GM19328 (cell line): ENCODE measurements around the gene CASTOR1.

Source experiments
- ATAC-seq: cut with Tn5 transposase; IDR thresholded peaks from one replicate; pipeline ENCODE4 v1.9.1; 2021; ENCODE audit warnings: mild to moderate bottlenecking, moderate library complexity; ENCODE audit not compliant: unreplicated experiment

CASTOR1 gene

DNA sequence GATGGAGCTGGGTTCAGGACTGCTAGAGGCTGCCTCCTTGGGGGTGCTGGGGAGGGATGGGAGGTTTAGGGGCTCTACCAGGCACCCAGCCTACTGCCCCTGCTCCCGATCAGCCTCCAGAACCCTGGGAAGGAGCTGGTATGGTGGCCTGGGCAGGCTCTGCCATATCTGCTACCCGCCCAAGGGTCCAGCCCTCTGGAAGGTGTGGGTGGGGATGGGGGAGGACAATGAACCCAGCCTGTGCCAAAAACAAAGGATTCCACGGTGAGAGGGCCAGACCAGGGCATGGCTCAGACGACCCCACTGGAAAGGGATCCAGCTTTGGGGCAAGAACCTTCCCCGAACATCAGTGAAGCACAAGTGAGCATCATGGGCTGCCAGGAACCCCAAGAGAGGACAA is 3.0 kb downstream of the CASTOR1 start:
- ATAC-seq, result no peak

DNA sequence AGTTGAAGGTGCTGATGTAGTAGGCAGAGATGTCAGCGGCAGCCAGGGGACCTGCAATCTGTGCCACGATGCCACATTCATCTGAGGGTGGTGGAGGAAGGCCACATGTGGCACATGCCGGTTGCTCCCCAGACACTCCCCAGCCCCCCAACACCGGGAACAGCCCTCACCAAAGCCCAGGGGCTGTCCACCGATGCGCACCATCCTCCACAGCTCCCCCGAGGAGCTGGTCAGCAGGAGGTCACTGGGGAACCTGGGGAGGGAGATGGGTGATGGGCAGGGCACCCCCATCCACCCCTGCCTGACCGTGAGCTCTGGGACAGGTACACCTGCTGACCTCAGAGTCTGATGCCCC is 3.5 kb downstream of the CASTOR1 start:
- no peak for ATAC-seq

DNA sequence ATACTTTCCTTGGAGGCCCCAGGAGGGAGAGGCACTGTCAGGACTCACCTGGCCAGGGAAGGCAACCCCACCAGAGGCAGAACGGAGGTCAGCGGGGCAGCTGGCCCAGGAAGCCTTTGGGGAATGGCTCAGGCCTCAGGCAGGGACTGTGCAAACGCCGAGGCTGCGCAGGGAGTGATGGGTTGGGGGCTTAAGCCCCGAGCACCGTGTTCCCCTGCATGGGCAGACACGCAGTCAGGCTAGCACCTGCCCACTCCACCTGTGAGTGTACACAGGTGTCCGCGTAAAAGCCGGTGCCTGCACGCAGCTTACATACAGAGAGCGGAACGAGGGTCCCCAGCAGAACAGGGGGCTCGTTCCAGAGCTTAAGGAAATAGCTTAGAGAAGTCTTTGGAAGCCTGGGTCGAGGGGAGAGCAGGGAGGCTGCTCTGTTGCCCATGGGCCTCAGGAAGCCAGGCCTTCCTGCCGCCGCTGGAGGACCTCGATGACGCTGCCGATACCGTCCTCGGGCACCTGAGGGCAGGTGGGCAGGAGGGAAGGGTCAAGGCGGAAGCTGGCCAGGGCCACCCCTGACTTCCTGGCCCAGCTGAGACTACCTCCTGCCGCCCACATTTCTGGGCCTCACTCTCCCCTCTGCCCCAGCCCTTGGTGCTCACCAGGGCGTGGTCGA is 4.0 kb downstream of the CASTOR1 start:
- no peak for ATAC-seq

DNA sequence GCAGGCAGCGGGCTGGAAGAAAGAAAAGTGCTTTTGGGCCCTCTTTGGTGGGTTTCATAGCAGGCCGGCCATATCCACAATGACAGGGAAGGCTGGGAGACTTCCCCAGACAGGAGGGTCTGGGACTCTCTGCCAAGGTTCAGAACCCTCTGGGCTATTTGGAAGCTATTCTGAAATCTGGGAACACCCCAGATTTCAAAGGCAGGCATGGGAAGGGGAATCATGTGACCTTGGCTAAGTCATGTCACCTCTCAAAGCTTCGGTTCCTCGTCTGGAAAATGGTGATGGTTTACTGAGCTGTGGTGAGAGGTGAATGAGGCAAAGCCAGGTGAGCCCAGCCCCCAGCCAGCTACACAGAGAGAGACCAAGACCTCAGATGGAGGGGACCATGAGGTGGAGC is 4.6 kb downstream of the CASTOR1 start:
- ATAC-seq, result no peak

DNA sequence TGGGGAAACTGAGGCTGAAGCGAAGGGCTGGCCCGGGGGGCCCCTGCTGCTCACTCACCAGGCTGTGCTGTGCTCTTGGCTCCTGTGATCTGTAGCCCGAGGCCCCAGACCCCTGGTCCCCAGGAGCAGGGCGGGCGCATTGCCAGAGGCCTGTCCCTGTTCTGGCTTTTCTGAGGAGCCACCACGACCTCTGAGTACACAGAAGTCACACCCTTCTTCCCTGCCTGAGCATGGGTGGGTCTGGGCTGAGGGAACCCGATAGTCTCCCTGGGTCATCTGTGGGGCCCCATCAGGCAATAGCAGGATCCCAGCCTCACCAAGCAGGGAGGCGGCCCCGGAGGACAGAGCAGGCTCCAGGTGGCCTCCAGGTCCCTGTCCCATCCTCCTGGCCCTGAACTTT is 5.1 kb downstream of the CASTOR1 start:
- no peak for ATAC-seq

DNA sequence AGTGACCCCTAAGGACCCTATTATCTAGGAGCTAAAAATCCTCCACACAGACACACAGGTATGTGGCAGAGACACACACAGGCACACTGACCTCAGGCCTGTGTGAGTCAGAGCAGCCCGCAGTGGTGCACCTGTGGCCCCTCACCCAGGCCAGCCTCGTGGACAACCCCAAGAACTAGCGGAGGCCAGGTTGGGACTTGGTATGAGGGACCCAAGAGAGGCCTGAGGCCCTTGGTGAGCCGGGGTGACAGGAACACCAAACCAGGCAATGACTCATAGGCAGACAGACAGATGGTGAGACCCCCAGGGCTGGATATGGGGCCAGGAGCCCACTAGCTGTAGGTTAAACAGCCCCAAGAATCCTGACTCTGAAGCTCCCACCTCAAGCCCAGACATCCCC is 6.0 kb downstream of the CASTOR1 start:
- ATAC-seq, result no peak

DNA sequence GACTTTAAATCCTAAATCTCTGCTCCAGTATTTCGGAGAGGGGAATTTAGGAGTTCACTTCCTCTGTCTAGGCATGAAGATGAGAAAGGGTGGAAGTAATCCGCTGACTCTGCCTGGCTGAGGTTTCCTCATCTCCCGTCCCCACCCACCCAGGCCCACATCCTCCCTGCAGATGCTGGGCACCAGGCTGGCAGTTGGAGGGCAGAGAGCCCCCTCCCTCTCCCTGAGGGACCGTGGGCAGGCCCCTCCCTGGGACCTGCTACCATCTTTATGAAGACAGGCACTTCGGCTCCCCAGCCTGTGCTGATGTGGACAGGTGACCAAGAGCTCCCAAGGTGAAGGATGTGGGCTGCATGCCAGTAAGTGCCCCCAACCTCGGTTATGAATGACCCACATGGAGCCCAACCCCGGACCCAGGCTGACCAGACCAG is 6.7 kb downstream of the CASTOR1 start:
- ATAC-seq, result no peak

DNA sequence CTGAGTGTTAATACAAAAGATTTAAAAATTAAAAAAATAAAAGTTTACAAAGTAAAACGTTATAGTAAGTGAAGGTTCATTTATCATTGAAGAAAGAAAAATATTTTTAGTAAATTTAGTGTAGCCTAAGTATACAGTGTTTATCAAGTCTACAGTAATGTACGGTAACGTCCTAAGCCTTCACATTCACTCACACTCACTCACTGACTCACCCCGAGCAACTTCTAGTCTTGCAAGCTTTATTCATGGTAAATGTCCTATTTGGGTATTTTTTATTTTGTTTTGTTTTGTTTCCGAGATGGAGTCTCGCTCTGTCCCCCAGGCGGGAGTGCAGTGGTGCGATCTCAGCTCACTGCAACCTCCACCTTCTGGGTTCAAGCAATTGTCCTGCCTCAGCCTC is 8.8 kb downstream of the CASTOR1 start:
- no peak for ATAC-seq

DNA sequence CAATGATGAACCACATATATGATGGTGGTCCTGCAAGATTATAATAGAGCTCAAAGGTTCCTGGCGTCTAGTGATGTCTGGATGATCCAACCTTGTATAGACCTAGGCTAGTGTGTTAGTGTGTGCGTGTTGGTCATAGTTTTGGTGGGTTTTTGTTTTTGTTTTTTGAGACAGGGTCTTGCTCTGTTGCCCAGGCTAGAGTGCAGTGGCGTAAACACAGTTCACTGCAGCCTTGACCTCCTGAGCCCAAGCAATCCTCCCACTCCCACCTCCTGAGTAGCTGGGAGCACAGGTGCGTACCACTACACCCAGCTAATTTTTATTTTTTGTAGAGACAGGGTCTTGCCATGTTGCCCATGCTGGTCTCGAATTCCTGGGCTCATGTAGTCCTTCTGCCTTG is 9.4 kb downstream of the CASTOR1 start:
- no peak for ATAC-seq

DNA sequence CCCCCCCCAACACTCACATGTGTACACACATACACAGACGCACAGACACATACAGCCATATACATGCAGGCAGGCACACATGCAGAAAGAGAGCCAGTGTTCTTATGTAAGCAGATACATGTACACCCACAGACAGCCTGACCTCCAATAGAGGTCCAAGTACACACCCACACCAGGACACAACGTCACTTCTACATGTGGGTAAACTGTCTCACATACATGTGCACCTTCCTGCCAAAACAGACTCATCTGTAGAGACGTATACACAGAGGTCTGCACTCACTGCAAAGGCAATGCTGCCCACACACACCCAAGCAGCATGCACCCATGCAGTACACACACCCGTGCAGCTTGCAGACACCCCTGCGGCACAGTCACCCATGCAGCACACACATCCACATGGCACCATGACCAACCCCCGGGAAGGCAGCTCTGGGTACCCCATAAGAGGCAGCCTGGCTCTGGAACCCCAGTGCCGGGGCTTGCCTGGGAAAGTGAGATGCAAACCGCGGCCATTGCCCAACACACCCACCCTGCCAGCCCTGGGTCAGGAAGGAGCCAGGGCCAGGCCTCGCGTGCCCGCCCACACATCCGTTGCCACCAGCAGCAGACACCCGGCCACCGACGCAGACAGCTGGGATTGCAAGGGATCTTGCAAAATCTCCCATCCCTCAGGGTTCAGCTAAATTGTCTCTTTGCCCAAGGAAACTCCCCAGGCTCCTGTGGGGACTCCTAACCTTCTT is 10.1 kb downstream of the CASTOR1 start:
- no peak for ATAC-seq

DNA sequence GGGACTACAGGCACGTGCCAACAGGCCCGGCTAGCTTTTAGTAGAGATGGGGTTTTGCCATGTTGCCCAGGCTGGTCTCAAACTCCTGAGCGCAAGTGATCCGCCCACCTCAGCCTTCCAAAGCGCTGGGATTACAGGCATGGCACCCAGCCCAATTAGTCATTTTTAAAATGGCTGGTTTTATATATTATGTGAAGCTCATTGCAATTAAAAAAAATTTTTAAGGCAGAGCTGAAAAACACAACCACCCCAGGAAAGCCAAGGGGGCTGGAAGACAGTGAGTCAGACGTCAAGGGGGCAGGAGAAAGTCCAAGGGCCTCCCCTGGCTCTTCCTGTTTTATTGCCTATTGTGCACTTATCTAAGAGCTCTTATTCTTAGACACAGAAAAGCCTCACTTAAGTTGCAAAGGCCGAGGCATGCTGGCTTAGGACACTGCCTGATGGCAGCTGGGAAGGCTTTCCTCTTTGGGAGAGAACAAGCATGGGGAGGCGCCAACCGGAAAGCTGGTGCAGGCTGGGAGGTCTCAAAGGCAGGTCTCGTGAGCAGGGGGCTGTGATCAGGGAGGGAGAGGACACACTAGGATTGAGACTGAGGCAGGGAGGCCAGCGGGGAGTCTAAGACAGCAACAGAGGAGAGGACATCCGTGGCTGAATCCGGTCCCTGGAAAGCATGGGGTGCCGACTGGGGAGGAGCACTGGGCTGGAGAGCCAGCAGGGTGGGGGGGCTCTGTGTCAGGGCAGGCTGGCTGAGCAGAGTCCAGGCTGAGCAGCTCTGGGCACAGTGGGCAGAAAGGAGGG is 11.6 kb downstream of the CASTOR1 start:
- no peak for ATAC-seq

DNA sequence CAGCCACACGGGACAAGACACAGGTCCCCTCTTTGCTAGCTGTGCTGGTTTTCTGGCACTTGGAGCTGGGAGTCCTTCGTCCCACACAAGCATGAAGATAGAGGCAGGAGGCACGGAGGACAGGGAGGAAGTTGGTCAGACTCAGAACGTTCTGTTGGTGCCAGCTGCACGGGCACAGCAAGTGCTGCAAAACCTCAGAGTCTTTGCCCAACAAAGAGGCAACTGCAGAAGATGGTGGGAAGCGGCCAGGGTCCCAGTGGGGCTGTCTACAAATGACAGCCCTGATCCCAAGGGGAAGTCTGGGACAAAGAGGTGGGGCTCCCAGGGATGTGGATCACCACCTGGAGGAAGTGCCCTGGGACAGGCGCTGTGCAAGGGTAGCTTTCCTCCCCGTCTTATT is 13.3 kb downstream of the CASTOR1 start:
- no peak for ATAC-seq

DNA sequence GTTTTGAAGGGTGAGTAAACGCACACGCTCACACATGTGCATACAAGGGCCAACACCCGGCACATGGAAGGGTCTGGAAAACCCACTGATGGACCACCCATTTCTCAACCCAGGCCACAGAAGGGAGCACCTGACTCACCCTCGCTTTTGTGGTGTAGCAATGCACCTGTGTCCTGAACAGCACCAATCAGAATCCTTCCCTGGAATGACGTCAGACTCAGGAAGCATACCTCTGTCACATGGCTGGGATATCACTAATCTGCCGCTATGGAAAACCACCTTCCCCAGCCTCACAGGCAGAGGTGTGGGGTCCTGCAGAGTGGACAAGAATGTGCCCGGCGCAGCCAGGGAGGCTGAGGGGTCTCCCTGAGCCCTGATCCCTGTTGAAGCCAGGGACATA is 13.7 kb downstream of the CASTOR1 start:
- ATAC-seq, result no peak

DNA sequence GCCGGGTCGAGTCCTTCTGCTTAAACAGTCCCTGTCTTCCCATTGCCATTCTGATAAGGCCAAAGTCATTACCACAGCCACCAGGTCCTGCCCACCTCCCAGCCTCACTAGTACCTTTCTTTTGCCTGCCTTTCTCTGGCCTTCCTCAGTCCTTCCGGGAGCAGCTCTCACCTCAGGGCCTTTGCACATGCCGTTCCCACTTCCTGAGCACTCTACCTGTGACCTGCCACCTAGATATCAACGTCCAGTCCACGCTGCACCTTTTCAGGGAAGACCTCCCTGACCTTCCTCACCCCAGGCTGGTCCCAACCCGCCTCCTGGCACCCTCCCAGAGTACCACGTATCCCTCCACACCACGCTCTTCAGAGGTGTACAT is 14.9 kb downstream of the CASTOR1 start:
- no peak for ATAC-seq

DNA sequence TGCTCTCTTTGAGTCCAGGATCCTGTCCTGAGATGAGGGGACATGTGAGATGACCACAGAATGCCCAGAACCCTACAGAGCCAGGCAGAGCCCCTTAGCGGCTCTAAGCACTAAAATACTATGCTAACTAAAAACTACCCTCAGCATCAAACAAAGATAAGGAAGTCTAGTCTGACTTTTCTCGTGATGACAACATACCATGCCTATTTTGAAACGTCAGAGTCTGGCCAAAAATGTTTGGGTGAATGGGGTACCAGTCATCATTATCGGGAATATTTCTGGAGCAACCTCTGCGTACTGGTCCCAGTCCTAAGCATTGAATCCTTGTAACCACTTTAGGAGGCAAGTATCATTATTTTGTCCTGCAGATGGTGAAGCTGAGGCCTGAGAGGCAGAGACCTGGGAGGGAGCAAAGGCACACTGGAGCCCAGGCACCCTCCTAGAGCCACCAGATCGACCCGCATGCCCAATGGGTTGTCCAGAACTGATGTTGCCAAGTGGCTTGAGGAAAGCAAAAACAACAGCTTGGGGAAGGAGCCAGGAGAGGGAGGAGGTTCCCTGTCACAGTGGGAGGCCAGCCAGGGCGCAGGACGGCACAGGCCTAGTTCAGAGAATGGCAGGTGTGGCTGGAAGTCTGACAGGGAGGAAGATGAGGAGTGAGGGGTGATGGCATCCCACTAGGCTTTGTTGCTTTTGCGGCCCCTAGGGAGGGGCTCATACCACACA is 15.4 kb downstream of the CASTOR1 start:
- no peak for ATAC-seq

DNA sequence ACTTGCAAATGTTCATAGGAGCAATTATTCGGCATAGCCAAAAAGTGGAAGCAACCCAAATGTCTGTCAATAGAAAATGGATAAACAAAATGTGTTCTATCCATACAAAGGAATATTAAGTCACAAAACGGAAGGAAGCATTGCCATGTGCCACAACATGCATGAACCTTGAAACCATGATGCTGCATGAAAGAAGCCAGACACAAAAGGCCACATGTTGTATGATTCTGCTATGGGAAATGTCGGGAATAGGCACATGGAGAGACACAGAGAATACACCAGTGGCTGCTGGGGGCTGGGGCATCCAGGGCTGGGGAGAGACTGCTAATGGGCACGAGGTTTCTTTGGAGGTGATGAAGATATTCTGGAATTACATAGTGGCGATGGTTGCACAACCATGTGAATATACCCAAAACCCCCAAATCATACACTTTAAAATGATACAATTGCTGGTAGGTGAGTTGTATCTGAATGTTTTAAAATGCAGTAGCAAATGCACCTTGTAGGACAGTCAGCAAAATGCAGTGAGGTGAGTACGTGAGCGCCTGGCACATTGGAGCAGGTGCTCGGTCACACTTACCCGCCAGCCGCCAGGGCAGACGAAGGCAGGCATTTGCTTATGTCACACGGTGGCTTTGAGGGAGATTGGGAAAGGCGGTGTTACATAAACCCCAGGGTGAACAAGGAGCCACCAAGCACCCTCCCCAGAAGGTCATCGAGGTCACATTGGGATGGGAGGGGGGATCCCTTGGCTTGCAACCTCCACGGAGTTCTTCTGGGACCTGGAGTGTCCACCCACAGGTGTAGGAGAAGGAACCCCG is 16.3 kb downstream of the CASTOR1 start:
- ATAC-seq, result no peak

DNA sequence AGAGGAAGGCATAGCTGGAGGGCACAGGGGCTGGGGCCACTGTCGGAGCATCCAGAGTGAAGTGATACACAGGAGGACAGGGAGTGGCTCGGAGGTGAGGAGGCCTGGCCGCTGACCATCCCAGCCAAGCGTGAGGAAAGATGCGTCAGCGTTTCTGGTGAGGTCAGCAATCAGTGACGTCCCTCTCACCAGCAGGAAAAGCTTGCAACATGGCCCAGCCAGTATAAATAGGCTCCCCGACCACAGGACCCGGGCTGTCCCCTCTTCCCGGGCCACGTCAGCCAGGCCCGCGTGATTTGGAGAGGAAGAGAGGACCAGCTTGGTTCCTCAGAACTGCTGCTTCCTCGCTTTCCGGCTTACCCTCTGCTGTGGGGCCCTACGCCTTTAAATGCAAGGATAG is 18.5 kb downstream of the CASTOR1 start:
- no peak for ATAC-seq

DNA sequence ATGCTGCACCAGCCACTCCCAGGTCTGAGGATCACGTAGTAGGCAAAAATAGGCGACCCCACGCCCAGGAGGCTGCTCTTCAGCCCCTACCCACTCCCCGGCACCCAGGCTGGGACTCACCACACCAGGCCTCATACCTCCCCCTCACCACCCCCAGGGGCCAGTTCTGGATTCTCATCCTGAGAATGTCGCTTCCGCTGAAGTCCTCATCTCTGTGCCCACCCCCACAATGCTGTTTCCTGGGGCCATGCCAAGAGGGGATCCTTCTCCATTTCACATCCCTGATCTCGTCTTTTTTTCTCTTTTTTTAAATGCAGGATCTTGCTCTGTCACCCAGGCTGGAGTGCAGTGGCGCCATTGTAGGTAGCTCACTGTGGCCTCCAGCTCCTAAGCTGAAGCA is 21.0 kb downstream of the CASTOR1 start:
- ATAC-seq, result no peak

DNA sequence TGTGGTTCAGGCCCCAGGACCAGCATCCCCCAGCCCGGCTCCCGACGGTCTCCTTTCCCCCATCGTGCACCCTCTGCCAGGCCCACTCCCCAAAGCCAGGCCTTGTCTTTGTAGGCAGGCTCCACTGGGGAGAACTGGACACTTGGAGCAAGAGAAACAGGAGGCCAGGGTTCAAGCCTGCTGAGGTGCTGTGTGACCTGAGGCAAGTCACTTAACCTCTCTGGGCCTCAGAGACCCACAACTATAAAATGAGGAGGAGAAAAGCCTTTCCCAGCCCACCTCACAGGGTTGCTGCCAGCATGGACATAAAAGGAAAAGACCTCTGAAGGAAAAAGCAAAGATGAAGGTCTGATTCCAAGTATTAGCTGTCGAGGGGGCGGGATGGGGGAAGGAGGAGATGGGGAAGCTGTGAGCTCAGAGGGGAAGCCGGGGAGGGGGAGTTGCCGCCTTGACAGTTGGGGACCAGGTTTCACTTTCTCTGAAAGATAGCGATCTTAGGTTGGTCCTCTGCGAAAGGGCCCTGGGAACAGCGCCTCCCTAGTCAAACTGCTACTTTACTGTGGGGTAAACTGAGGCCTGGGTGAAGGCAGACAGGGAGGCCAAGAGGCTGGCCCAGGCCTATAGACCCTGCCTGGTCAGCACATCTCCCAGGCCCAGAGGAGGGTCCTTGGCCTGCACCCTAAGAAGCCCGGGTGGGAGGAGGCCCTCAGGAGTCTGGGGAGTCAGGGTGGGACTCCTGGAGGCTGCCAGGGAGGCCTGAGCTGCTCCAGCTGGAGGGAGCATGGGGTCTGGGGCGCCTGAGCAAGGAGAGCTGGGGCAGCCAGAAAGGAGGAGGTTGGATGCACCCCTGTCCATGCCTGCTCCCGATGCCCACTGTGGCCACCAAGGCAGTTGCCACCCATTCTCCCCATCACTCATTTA is 21.7 kb downstream of the CASTOR1 start:
- no peak for ATAC-seq
